K562 (cell line): ENCODE measurements around the gene SLC2A9. TPM values are rescaled to one million over a fixed set of nuclear protein-coding genes. Genes with fewer than 3 reads are reported as not detected.

Experiments used
- ATAC-seq: fragments of 200-7000 bp; cut with Tn5 transposase; 3 replicates; pipeline ENCODE4 v1.9.1; 2020; ENCODE audit warnings: moderate library complexity
- BruUV-seq: library from RNA; stranded (reverse); fragments of 400-500 nt; replicated peaks from 2 replicates; lab custom pipeline; 2021; lab: Mats Ljungman, UMichigan
- CTCF ChIA-PET: fragments of 300-600 bp; formaldehyde crosslinking; extraction: SDS; loops from one replicate; lab custom pipeline; 2021; ENCODE audit warnings: low intra/inter-chr PET ratio; lab: Yijun Ruan, JAX
- POLR2A ChIA-PET: fragments of 300-600, 350-650 bp; sonication (Branson Sonifier 250); formaldehyde crosslinking; extraction: SDS; loops from one replicate; lab custom pipeline; 2021; ENCODE audit warnings: antibody characterized with exemption, inconsistent platforms; lab: Yijun Ruan, JAX
- DNase-seq, 4 experiments: peaks; one replicate each; pipeline versions ENCODE4 v3.0.0 to v3.0.0-alpha.2; 2011 to 2018; ENCODE audit warnings: low spot score in 3 of 4, mixed read lengths in 3 of 4; ENCODE audit errors: extremely low read depth in 1 of 4
- FAIRE-seq: peaks from 2 replicates; lab custom pipeline; 2011; peaks lifted over from hg19 to GRCh38; lab: Jason Lieb, UNC
- H2AFZ ChIP-seq: 2 replicates; pipeline ENCODE4 v1.6.0; 2011; ENCODE audit warnings: low read depth, low read length, control low read depth, inconsistent platforms
- H3K27ac ChIP-seq: fragments of 200-600 bp; 3 replicates; pipeline ENCODE4 v1.8.0; 2011; ENCODE audit warnings: low read depth, mild to moderate bottlenecking, control low read depth, inconsistent platforms, low read length, moderate library complexity, mixed read lengths; ENCODE audit errors: extremely low read depth
- H3K27me3 ChIP-seq, 2 experiments: fragments of 300-600 bp in 1 of 2; 2 replicates in 1 of 2; 3 replicates in 1 of 2; pipeline versions ENCODE4 v1.6.0 to v1.8.0; 2011; ENCODE audit warnings: inconsistent platforms in 2 of 2, low read length in 2 of 2, mild to moderate bottlenecking in 1 of 2, mixed read lengths in 1 of 2, moderate library complexity in 1 of 2; ENCODE audit not compliant: control insufficient read depth in 2 of 2, insufficient read depth in 2 of 2
- H3K36me3 ChIP-seq: fragments of 300-600 bp; 3 replicates; pipeline ENCODE4 v1.8.0; 2011; ENCODE audit warnings: mild to moderate bottlenecking, low read length, inconsistent platforms; ENCODE audit not compliant: control insufficient read depth, insufficient read depth
- H3K4me1 ChIP-seq, 2 experiments: fragments of 200-600 bp in 1 of 2; replicated peaks in 1 of 2; 2 replicates in 1 of 2; 3 replicates in 1 of 2; pipeline versions ENCODE4 v1.5.1 to v1.8.0; 2011; ENCODE audit warnings: inconsistent platforms in 2 of 2, low read length in 2 of 2, mild to moderate bottlenecking in 1 of 2, mixed read lengths in 1 of 2, moderate library complexity in 1 of 2; ENCODE audit not compliant: control insufficient read depth in 2 of 2, insufficient read depth in 2 of 2
- H3K4me2 ChIP-seq: 2 replicates; pipeline ENCODE4 v1.6.1; 2011; ENCODE audit warnings: low read length, control low read depth, inconsistent platforms, mixed read lengths; ENCODE audit not compliant: insufficient read depth
- H3K4me3 ChIP-seq: fragments of 200-600 bp; sonication (generic), shearing (Covaris generic); 2 replicates; pipeline ENCODE4 v1.5.1; 2016; ENCODE audit warnings: control low read depth, inconsistent platforms
- H3K79me2 ChIP-seq: fragments of 200-600 bp; 3 replicates; pipeline ENCODE4 v1.8.0; 2011; ENCODE audit warnings: low read length, inconsistent platforms; ENCODE audit not compliant: control insufficient read depth, insufficient read depth
- H3K9ac ChIP-seq, 2 experiments: 2 replicates each; pipeline versions ENCODE4 v1.6.0 to v1.6.1; 2011; ENCODE audit warnings: low read depth in 2 of 2, low read length in 2 of 2, control low read depth in 1 of 2, inconsistent platforms in 1 of 2, mild to moderate bottlenecking in 1 of 2, mixed read lengths in 1 of 2; ENCODE audit not compliant: insufficient read depth in 1 of 2
- H3K9me1 ChIP-seq: one replicate; pipeline ENCODE4 v1.6.0; 2011; ENCODE audit warnings: inconsistent platforms, mild to moderate bottlenecking, low read length, moderate library complexity; ENCODE audit not compliant: control insufficient read depth, insufficient read depth
- H3K9me3 ChIP-seq: replicated peaks from 2 replicates; pipeline ENCODE4 v1.5.1; 2011; ENCODE audit warnings: low read depth, low read length, inconsistent platforms; ENCODE audit not compliant: control insufficient read depth, insufficient read depth
- H4K20me1 ChIP-seq: replicated peaks from 2 replicates; pipeline ENCODE4 v1.6.1; 2011; ENCODE audit warnings: low read length, inconsistent platforms, mixed read lengths; ENCODE audit not compliant: control insufficient read depth, insufficient read depth
- ATF7 ChIP-seq: fragments of 450-650 bp; IDR thresholded peaks from 2 replicates; pipeline ENCODE4 v1.7.1; 2014; ENCODE audit warnings: mild to moderate bottlenecking, moderate library complexity
- ESRRB ChIP-seq: fragments of 250-450 bp; sonication (Bioruptor Pico); IDR thresholded peaks from 2 replicates; pipeline ENCODE4 v1.5.0; 2020; ENCODE audit warnings: mild to moderate bottlenecking, moderate library complexity, borderline replicate concordance
- GTF2B ChIP-seq: IDR thresholded peaks from 2 replicates; pipeline ENCODE4 v1.6.1; 2011; ENCODE audit not compliant: insufficient read length; ENCODE audit errors: extremely low read depth
- HDGF ChIP-seq: fragments of 450-650 bp; IDR thresholded peaks from 2 replicates; pipeline ENCODE4 v1.6.1; 2016
- MEF2D ChIP-seq: conservative IDR thresholded peaks from 2 replicates; pipeline ENCODE4 v1.6.1; 2016; ENCODE audit warnings: low read depth, missing genetic modification characterization, missing compliant biosample characterization
- PATZ1 ChIP-seq: fragments of 250-450 bp; sonication (Bioruptor Pico); IDR thresholded peaks from 2 replicates; pipeline ENCODE4 v1.5.0; 2020; ENCODE audit warnings: mild to moderate bottlenecking, borderline replicate concordance
- RBM34 ChIP-seq: fragments of 200-400 bp; formaldehyde crosslinking; IDR thresholded peaks from 2 replicates; pipeline ENCODE4 v1.6.1; 2018; ENCODE audit warnings: low read length, borderline replicate concordance; ENCODE audit not compliant: insufficient read depth
- SMC3 ChIP-seq: conservative IDR thresholded peaks from 2 replicates; pipeline ENCODE4 v1.6.1; 2011; ENCODE audit warnings: low read depth, low read length, improper control_type of control experiment; ENCODE audit not compliant: insufficient read depth
- ZNF584 ChIP-seq: fragments of 200-800 bp; sonication (Bioruptor generic); IDR thresholded peaks from 2 replicates; pipeline ENCODE4 v1.6.1; 2016; ENCODE audit warnings: low read depth, mild to moderate bottlenecking, missing genetic modification characterization, missing compliant biosample characterization
- WGBS: fragments of 100-300 bp; shearing (Covaris generic); methylation state at CpG from one replicate; pipeline ENCODE4 v1.1.6; 2016; ENCODE audit warnings: low coverage, mixed read lengths; ENCODE audit not compliant: insufficient coverage; ENCODE audit errors: missing lambda C conversion rate; 5-methylcytosine and 5-hydroxymethylcytosine counted together
- in situ Hi-C: fragments of 300-500 bp; cut with MboI; formaldehyde crosslinking; loops from 4 replicates; pipeline ENCODE4 v1.15.0; 2018; ENCODE audit warnings: inconsistent platforms, mixed read lengths
- intact Hi-C: fragments of 100-400 bp; cut with micrococcal nuclease; formaldehyde crosslinking; loops from 2 replicates; pipeline ENCODE4 v1.14.2; 2022
- polyA plus RNA-seq, 8 experiments: library from polyadenylated mRNA; depleted of rRNA in 4 of 8; stranded (reverse) in 5 of 8; unstranded in 3 of 8; fragments of >200 nt; fragmentation: Nextera tagmentation in 2 of 8; fragmentation: Illumina TruSeq in 1 of 8; extraction: Ambion mirVana in 2 of 8; extraction: Trizol in 1 of 8; gene quantifications; 2 replicates each; pipeline versions ENCODE4 v1.2.1 to v1.2.3, GENCODE V29; 2011 to 2014; ENCODE audit warnings: inconsistent platforms in 1 of 8, missing spikeins in 1 of 8
- total RNA-seq, 7 experiments: library from RNA; depleted of rRNA in 6 of 7; stranded (reverse); fragments of >200 nt in 6 of 7; fragmentation: Illumina TruSeq in 2 of 7; extraction: Trizol in 2 of 7; gene quantifications; 2 replicates each; pipeline versions ENCODE4 v1.2.1 to v1.2.3, GENCODE V29; 2011 to 2021; ENCODE audit warnings: low replicate concordance in 1 of 7

SLC2A9 gene
- total and polyA plus RNA-seq, 9 of the 15 experiments (the other 6 are each of a cell fraction or from before 2014, with no cell fraction given), result 0.15 to 1.9 (median 0.76) TPM

GRCh38 chr4:9913846-9914245 lies 107.5 kb downstream of the SLC2A9 start:
- Histone ChIP-seq H3K4me1 (no peaks in the 10 kb centered on the region), H4K20me1 (no peaks in the 10 kb centered on the region), H3K9ac (no peak overlapping the region), H3K9me1 (no peaks in the 10 kb centered on the region), H3K79me2 (no peaks in the 10 kb centered on the region), H3K9me3 (no peaks in the 10 kb centered on the region), H3K4me2 (no peak overlapping the region), H3K27ac (no peak overlapping the region), H3K4me3 (no peak overlapping the region), H2AFZ (no peak overlapping the region), H3K36me3 (no peaks in the 10 kb centered on the region), H3K27me3 (peaks cover 0 to 7% of the 10 kb centered on the region in 2 experiments; a peak in 2 of 5 replicates)
- ChIA-PET POLR2A (interaction anchor here (0.6 to 1.6 kb wide), 2 partner anchors 14 to 24 kb away, joined by 3 to 4 read pairs; no protein-coding TSS in a partner anchor), CTCF (no interaction called here)
- intact Hi-C loops, result no loop called here
- 0% methylated on average over 3 of the region's 3 CpGs for WGBS
- no TSS peak for BruUV-seq
- no peak for FAIRE-seq
- in situ Hi-C loops, result no loop called here
- DNase-seq, result no peak
- TF ChIP-seq ATF7 (peak; percentile 47; the same call in 1 of the 2 replicates), PATZ1 (CRISPR knock-in tag) (no peak)
- ATAC-seq, result no peak; the same call in 2 of the 3 replicates

- in situ Hi-C loops (no loop called here), intact Hi-C loops (no loop called here)
- no peak for FAIRE-seq
- DNase-seq, result no peak
- no peaks in the 10 kb centered on the region for H3K4me1 ChIP-seq
- no TSS peak for BruUV-seq
- no peak for ATAC-seq
- no peak overlapping the region for H3K9ac ChIP-seq
- H4K20me1 ChIP-seq, result no peaks in the 10 kb centered on the region
- no peaks in the 10 kb centered on the region for H3K9me1 ChIP-seq
- POLR2A ChIA-PET, result no interaction called here
- WGBS, result 5% methylated on average over 1 of the region's 1 CpG
- H3K79me2 ChIP-seq, result no peaks in the 10 kb centered on the region
- H3K27me3 ChIP-seq, result peaks cover 0 to 4% of the 10 kb centered on the region in 2 experiments; a peak in 2 of 5 replicates
- H3K27ac ChIP-seq, result no peak overlapping the region
- no peaks in the 10 kb centered on the region for H3K36me3 ChIP-seq
- no peak overlapping the region for H3K4me3 ChIP-seq
- no peak overlapping the region for H2AFZ ChIP-seq
- TF ChIP-seq RBM34 (no peak), HDGF (no peak), ZNF584 (CRISPR knock-in tag) (no peak), GTF2B (no peak), ESRRB (no peak), SMC3 (no peak), MEF2D (tag) (no peak)
- CTCF ChIA-PET, result no interaction called here
- no peak overlapping the region for H3K4me2 ChIP-seq
- no peaks in the 10 kb centered on the region for H3K9me3 ChIP-seq
These were observed 114.3 kb downstream of the SLC2A9 start for GRCh38 chr4:9906996-9907395.
